GM18868 (cell line): Measurements from ENCODE around the gene ASF1B.

Source experiments
- ATAC-seq: cut with Tn5 transposase; IDR thresholded peaks from one replicate; pipeline ENCODE4 v1.9.1; 2021; ENCODE audit warnings: mild to moderate bottlenecking, moderate library complexity; ENCODE audit not compliant: unreplicated experiment

ASF1B gene

DNA sequence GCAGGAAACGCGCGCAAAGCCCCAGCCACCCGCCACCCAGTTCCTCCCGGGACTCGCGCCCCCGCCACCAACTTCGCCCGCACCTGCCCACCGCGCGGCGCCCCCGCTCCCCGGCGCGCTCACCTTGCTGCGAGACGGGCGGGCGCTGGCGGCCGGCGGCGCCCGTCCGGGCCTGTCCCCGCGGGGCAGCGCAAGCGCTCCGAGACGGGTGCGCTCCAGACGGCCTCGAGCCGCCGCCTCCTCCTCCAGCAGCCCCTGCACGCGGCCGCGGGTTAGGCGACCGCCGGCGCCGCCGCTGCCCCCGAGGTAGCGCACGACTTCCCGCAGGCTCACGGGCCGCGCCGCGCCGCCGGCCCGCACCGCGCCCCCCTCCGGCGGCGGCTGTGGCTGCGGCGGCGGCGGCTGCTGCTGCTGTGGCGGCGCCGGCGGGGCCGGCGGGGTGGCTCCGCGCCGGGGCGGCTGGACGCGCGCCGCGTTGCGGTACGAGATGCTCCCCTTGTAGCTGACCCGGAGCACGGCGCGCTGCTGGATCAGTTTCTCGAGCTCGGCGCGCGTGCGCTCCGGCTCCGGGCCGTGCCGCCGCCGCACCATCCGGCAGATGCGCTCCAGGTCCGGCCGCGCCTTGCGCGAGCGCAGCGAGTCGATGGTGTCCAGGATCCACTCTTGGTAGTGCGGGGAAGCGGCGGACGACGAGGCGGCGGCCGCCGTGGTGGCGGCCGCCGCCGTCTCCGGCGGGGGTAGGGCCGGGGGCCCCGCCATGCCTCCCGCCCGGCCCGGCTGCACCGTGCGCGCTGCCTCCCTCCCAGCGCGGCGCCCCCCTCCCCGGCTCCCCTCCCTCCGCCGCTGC, 46.5 kb downstream of the ASF1B start:
- peak; percentile 28 for ATAC-seq

DNA sequence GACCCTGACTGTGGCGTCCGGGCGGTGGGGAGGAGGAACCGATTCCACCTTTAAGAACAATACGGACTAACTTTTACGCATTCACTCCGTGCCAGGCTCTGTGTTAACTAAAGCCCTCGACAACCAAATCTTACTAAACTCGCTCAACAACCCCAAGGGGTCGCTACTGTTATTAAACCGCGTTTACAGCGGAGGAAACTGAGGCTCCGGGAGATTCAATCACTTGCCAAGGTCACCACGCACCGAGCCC, 47.1 kb downstream of the ASF1B start:
- no peak for ATAC-seq

DNA sequence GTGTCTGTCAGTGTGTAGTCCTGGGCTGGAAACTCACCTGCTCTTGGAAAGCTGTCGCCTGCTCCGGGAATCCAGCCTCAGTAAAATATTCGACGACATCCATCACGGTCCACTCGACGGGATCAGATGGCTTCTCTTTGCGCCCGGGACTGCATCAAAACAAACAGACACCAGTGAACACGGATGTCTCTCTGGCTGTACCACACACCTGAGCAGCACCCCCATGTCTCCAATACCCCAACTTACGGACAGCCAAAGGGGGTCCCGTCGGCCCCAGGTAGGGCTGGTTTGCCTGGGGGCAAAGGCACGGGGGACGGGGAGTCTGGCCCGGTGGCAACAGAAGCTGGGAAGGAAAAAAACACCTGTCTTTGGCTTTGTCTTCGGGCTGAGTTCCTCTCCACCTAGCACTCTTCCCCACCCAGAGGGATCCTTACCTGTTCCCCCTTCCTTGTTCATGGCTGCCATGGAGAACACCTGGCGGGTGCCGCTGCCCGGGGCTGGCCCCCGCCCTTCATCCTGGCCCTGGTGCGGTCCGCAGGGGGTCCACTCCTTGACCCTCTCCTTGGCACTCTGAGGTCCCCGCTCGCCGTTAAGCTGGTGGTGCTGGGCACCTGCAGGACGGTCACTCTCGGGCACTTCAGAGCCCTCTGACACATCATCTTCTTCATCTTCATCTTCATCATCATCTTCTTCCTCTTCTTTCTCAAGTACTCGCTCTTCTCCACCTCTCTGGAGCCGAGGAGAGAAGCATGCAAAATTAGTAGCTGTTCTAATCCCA, 47.6 kb downstream of the ASF1B start:
- ATAC-seq: no peak

DNA sequence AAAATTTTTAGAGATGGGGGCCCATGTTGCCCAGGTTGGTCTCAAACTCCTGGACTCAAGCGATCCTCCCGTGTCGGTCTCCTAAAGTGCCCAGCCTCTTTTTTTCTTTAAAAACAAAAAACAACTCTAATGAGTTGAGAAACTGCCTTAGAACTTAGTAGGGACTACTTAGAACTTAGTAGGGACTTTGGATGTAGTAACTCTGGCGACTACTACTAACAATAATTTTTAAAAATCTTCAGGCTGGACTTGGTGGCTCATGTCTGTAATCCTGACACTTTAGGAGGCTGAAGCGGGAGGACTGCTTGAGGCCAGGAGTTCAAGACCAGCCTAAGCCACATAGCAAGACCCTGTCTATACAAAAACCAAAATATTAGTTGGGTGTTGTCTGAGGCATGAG, 50.3 kb downstream of the ASF1B start:
- no peak for ATAC-seq

DNA sequence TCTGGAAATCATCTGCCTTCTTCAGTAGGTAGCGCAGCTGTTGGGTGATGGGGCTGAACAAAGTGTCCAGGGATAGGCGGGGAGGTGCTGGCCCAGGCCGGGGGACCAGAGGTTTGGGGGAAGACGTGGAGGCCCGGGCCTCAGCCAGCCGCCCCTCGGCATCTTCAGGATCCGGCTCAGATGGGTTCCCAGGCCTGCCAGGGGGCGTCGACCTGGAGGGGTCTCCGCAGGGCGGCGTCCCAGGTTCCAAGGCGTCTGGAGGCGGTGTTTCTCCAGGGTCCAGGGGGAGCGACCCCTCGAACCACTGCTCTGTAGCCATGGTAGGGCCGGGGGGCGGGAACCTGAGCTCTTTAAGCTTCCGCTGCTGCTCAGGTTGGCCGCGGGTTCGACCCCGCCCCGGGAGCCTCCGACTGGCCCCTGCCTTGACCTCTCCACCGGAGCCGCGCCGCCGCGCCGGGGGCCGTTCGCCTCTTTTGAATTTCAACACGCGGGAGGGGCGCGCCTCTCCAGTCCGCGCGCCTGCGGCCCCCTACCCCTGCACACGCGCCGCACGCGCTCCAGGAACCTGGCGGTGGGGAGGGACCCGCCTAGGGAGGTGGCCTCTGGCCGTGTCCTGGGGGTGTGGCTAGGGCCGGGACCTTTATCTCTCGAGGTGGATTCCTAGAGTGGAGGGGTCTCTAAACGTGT, 50.9 kb downstream of the ASF1B start, which contains the start of gene C19orf67:
C19orf67 (minus strand) TSS at position 475 of the 687 bp plus-strand sequence; CDS start at position 319, 156 bp downstream.
- no peak for ATAC-seq

DNA sequence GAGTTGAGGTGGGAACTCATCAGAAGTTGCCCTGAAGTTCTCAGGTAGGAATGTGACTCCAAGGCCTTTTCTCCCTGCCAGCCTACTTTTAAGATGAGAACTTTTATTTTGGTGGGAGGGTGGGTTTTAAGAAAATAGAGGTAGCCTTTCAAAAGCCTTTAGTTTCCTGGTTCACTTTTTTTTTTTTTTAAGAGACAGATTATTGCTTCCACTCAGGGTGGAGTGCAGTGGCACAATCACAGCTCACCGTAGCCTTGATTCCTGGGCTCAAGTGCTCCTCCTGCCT, 53.8 kb downstream of the ASF1B start:
- no peak for ATAC-seq

DNA sequence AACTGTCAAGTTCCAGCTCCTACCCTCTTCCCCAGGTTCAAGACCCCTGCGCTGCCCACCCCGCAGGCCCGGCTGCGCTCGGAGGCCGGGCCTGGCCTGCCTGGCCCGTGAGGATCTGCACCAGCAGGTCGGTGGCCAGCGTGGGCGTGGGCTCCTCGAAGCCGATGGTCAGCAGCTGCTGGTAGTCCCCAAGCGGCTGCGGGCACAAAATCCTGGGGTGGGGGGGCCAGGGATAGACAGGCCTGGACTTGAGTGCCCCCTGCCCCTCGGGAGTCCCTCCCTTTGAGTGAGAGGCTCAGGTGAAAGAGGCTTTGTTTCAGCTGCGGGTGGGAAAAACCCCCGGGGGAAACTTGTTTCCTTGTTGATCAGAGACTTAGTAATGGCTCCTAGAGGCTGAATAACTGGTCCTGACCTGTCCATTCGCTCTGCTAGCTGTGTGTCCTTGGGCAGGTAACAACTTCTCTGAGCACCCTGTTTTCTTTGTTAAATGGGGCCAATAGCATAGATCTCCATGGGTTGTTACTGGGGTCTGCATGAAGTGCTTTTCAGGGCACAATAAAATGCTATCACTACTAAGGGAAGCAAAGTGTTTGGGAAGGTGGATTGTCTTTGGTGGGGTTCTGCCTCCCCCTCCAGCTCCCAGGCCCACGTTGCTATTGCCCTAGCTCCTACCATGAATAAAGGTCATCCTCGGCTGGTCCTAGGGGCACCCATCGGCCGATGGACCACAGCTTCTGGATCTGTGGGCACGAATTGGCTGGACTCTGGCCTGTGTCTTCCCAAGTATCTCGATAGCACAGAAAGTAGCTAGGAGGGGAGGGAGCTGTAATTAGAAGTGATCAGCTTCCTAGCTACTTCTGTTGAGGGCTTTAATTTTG, 54.4 kb downstream of the ASF1B start:
- ATAC-seq: peak; percentile 25

DNA sequence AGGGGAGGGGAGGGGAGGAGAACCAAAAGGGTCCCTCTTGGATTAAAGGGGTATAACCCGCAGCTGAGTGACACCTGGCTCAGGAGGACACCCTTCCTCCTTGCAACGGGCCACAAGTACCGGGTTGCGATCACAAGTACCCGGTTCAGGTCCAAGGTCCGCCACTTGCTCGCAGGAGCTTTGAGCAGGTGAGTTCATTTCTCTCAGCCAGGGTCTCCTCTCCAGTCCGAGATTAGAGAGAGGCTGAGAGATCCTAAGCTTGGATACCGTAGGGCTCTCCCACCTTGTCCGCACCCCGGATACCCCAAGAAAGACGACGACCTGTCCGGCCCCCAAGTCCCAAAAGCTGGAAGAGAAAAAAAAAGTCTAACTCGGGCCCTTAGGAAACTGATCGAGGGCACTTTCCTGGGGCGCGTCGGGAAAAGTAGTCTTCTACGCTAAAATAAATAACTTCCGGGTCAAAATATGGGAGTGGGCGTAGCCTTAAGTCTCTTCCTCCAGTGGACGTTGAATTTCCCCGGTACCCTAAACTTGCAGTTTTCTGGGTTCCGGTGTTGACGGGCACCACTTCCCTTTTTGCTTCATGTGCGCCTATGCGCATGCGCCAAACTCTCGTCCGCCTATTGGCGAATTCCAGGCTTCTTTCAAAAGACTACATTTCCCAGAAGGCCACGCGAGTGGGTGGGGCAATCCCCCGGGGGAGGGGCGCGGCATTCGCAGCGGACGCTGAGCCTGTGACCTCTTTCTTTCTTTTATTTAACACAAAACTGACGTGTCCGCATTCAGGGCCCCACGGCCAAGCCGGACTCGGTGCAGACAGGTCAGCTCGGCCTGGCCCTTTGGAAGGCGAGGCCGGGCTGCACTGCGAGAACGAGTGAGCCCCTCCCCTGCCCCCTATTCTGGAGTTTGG, 55.2 kb downstream of the ASF1B start:
- ATAC-seq: peak; percentile 83

DNA sequence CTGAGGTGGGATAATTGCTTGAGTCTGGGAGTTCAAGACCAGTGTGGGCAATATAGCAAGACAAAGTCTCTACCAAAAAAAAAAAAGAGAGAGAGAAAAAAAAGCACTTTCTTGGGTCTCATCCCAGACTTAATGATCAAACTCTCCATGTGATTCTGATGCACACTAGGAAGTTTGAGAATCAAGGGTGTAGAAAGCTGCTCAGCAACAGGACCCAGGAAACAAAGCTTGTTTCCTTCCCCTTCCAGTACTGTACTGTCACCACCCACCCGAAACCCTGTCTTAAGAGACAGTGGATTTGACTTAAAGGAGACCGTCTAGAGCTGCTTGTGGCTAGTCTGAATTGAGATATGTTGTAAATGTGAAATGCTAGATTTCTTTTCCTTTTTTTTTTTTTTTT, 58.0 kb downstream of the ASF1B start:
- no peak for ATAC-seq

DNA sequence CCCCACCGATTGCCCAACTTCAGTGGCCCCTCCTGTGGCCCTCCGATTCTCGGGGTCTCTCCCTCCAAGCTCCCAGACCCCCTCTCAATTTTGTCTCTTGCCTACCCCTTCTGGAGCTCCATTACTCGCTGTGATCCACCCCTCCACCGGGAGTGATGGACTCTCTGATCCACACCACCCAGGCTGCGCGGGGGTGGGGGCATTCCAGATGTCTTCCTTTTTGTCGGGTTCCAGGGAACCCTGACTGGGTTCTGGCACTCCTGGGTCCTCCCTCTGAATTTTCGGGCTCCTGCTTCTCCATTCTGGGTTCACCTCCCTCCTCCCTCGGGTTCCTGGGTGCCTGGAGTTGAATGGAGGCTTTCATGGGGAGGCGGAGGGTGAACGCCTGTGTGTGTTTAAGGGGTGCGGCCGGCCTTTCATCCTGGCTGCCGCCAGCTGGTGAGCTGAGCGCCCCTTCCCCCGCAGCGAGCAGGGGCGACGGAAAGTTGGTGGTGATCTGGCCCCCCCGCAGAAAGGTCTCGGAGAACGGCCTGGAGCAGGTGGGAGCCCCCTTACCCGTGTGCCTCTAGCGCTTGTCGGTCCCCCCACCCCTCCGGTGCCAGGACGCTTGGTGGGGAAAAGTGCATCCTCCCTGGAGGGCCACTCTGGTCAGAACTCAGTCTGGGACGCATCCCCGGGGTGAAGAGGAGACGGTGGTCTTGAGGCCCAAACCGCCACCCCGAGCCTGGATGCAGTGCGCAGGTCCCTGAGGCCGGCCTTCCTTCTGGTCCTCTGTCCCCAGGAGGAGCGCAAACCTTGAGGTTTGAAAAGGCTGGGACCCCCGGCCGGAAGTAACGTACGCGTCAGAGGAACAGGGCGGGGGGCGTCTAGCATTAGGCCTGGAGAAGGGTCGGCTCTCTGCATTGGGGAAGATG, 62.2 kb downstream of the ASF1B start:
- no peak for ATAC-seq

DNA sequence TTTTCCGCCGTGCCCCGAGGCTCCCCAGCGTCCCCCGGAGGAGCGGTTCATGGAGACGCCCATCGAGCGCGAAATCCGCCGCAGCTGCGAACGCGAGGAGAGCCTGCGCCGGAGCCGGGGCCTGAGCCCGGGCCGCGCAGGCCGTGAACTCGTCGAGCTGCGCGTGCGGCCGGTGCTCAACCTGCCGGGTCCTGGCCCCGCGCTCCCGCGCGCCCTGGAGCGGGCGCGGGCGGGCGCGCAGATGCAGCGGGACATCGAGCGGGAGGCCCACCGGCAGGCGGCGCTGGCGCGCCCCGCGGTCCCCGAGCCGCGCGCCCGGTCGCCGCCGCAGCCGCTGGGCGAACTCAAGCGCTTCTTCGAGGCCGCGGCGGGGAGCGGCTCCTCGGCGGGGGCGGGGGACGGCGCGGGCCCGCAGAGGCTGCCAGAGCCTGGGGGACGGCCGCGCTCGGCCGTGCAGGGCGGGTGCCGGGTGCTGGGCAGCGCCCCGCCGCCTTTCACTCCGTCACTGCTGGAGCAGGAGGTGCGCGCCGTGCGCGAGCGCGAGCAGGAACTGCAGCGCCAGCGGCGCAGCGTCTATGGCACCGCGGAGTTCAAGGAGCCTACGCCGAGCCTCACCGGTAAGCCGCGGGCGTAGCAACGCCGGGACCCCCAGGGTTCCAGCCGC, 63.0 kb downstream of the ASF1B start:
- peak; percentile 54 for ATAC-seq

DNA sequence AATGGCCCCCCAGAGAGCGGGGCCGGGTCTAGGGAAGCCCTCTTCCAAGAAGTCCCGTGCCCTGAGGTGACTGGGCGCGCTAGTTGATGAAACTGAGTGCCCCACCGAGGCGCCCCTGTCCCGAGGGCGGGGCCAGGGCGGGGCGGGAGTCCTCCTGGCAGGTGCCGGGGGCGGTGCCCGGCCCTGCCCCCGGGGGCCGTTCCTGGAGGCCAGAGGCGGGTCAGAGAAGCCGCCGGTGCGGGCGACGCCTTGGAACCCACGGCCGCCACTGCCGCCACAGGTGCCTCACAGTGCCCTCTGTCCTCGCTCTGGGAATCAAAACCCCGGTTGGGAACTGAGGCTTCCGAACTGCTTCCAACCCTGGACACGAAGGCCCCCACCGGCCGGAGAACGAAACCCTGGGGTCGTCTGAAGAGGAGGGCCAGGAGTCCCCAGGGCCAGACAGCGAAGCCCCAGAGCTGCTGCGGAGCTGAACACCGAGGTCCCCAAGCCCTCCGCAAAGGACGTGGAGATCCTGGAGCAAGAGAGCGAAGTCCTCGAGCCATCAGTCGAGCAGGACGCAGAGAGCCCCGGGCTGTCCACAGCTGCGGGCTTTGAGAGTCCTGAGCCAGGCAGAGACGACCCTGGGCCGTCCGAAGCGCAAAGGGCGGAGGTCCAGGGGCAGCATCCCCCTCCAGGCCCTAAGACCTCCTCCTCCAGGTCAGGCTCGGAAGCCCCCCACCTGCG, 63.7 kb downstream of the ASF1B start, which contains the start of gene MISP3:
MISP3 (plus strand) TSS at position 252 of the 726 bp plus-strand sequence. CDS start 524 bp downstream, outside the sequence.
- no peak for ATAC-seq

DNA sequence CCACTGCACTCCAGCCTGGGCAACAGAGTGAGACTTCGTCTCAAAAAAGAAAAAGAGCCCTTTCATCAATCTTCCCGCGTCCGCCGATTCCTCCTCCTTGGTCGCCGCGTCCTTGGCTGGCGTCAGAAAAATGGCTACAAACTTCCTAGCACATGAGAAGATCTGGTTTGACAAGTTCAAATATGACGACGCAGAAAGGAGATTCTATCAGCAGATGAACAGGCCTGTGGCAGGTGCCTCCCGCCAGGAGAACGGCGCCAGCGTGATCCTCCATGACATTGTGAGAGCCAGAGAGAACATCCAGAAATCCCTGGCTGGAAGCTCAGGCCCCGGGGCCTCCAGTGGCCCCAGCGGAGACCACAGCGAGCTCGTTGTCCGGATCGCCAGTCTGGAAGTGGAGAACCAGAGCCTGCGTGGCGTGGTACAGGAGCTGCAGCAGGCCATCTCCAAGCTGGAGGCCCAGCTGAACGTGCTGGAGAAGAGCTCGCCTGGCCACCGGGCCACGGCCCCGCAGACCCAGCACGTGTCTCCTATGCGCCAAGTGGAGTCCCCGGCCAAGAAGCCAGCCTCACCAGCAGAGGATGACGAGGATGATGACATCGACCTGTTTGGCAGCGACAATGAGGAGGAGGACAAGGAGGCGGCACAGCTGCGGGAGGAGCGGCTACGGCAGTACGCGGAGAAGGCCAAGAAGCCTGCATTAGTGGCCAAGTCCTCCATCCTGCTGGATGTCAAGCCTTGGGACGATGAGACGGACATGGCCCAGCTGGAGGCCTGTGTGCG, 65.9 kb downstream of the ASF1B start:
- no peak for ATAC-seq
